Esophagus muscularis mucosa (tissue), 3 donors: ENCODE results near the gene AVEN.

ENCODE experiments used
- CTCF ChIP-seq, 3 experiments: fragments of 200-600 bp in 2 of 3; fragments of 450-650 bp in 1 of 3; sonication (generic) in 2 of 3; IDR thresholded peaks; one replicate each; pipeline ENCODE4 v1.5.1; 2017 to 2019; ENCODE audit warnings: antibody characterized with exemption in 3 of 3, mild to moderate bottlenecking in 2 of 3, moderate library complexity in 1 of 3
- POLR2A ChIP-seq: fragments of 450-650 bp; IDR thresholded peaks from one replicate; pipeline ENCODE4 v1.6.1; 2017; ENCODE audit warnings: antibody characterized with exemption, moderate library complexity, mild to moderate bottlenecking, low read depth

- TF ChIP-seq CTCF (IDR thresholded peaks at IDR 0.05) = no peak
- no peak for TF ChIP-seq POLR2A
These were observed 27.5 kb downstream of the AVEN start for GRCh38 chr15:34011481-34011880.
